ENCODE measurements around the gene RSKR.
"Not testable (repeated sequence)": the region's sequence is repeated elsewhere in the genome, so short reads cannot be mapped to it uniquely, and the experiment has no call there.

Gene RSKR

DNA sequence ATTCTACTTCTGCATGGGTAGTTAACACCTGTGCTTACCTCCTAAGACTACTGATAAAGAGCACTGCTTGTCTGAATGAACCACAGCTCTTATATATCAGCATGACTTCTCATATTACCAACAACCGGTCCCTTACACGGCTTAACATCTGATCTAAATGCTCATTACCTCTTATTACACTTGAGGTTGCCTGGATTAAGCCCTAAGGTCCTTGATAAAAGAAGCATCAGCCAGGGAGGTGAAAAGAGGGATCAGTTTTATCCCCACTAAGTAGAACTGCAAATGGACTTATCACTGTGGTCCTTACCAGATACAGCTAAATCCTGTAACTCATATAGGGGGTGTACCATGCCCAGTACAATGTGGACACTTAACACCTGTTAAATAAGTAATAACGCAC, 8.2 kb upstream of the RSKR start:
- DNase-seq (ENCODE audit: low read depth) = no peak

DNA sequence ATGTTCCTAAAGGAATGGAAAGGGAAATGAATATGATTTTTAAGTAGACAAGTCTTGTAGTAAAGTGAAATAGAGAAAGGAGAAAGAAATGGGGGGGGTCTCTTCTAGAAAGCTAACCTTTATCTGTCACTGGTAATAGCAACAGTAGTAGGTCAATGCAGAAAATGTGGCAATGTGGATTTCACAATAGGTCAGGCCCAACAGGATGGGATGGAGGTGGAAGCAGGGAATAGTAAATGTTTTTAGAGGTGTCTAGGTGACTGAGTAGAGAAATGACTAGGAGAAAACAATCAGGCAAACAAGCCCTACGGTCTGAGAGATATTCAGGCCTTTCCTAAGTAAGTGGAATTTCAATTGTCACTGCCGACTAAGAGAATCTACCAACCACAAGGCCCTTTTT, 6.0 kb upstream of the RSKR start:
- no peak for DNase-seq (ENCODE audit: low read depth)

DNA sequence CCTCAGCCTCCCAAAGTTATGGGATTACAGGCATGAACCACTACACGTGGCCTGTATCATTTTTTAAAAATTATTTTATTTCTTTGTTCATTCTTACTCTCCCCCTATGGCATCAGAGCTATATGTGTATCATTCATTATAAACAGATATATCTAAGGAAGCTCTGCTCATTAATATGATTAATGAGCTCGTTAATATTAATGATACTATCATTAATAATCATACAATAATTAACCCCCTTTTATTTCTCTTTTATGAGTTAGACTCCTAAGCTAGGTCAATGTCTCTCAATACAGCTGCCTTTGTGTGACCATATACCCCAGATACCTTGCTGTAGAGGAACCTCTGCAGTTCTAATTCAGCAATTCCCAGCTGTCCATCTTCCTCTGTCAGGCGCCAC, 4.5 kb upstream of the RSKR start:
- DNase-seq (ENCODE audit: low read depth) = no peak

DNA sequence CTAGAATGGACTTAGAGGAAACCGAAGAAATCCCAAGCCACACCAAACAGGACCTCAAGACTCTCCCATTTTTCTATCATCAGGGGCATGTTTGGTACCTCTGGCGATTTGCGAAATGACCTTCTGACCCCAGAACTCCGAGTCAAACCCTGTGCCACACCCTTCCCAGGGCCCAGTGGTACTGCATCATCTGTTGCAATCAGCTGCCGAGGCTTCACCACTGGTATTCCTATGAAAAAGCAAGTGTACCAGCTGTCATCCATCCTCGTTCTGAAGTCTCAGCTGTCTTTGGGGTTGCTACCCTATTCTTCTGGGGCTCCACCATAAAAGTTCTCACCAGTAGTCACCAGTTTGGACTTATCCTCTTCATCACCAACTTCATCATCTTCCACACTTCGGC, 2.3 kb upstream of the RSKR start:
- no peak for DNase-seq (ENCODE audit: low read depth)

DNA sequence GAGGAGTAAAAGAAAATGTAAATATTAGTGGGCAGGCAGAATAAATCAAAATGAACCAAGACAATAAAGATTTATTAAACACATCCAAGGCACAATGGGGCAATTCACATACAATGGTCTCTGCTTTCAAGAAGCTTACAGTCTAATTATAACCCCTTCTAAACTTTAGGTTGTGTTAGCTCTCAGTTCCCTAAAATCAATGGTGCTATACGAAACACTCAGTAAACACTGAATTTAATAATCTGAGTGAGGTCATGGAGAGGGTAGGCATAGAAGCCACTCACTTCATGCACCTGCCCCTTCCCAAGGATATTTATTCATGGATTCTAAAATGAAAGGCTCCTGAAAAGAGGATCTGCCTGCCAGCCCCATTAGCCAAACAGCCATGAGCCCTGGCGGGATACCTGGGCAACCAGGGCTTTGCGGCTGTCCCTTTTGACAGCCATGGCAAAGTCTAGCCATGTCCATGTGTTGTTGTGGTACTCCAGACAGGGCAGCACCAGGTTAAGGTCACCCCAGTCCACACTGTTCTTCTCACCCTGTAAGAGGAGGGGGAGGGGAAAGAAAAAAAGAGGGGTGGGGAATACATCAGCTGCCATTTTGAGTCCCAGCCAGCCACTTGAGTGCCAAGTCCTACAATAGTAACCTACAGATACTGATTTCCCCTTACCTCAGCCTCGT, 1.4 kb upstream of the RSKR start:
- no peak for DNase-seq (ENCODE audit: low read depth)

DNA sequence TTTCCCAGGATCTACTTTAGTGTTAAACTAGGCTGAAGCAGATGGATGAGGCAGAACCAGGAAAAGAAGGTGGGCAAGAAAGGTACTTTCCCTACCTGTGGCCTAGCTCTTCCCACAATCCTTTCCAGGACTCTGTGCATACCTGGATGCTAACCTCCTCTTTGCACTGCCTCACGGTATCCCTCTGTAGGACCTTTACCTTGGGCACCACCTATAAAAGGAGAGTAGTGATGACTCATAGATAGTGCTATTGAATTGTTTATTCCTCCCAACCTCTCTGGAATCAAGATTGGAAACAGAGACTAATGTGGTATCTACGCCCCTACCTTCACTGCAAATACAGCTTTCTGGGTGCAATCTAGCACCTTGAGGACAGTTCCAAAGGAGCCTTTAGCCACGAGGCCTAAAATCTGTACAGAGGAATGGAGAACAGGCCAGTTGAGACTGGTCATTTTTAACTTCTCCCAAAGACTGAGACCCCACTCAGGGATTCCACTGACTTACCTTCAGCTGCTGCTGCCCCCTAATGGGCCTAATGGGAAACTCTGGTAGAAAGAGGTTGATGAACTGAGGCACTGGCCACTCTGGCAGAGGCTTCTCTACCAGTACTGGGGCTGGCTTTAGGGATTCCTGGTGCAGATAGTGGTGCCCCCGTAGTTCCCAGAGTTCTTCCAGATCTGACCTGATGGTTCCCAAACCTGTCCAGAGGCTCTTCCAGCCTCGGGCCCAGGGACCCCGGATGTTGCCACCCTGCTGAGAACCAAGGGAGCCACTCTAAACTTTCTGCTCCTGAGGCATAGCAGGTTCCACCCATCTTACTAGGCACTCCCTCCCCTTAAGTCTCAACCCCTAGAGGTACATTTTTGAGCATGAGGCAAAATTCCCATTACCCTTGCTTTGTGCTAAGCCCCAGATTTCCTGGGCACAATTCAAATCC, 781 bp downstream of the RSKR start:
- DNase-seq (ENCODE audit: low read depth) = peak; percentile 20

DNA sequence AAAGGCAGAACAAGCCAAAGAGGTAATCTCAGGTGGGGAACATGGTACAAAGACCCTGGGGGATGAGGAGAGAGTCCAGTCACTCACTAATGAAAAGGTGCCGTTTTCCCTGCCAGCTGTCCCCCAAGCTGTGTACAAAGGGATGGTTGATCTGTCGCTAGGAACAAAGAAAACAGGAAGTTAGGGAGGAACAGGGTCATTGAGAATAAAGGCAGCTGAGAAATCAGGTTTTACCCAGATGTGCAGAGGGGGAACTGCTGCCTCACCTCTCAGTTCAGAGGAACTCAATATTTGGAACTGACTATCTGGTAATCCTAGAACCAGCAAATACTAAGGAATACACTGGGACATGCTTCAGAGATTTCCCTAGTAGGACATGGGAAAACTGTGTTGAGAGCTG, 1.5 kb downstream of the RSKR start:
- no peak for DNase-seq (ENCODE audit: low read depth)

DNA sequence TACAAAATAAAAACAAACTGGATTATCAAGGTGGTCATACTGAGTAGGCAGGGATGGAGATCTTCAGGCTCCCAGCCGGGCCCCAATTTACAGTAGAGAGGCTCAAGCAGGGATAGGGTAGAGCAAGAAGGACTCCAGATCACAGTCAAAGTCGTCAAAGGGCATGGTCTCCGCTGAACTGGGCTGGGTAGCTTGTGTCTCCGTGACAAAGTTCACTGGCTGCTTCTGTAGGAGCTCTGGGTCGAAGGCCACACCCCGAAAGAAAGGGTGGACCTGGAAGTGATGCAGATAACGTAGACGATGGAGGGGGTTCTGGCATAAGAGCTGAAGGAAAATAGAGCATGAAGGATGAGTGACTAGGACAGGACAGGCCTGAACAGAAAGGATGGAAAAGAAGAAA, 3.6 kb downstream of the RSKR start:
- DNase-seq (ENCODE audit: low read depth) = no peak

DNA sequence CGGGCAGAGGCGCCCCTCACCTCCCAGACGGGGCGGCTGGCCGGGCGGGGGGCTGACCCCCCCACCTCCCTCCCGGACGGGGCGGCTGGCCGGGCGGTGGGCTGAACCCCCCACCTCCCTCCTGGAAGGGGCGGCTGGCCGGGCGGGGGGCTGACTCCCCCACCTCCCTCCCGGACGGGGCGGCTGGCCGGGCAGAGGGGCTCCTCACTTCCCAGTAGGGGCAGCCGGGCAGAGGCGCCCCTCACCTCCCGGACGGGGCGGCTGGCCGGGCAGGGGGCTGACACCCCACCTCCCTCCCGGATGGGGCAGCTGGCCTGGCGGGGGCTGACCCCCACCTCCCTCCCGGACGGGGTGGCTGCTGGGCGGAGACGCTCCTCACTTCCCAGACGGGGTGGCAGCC, 10.0 kb downstream of the RSKR start:
- DNase-seq (ENCODE audit: low read depth) = not testable (repeated sequence)

DNA sequence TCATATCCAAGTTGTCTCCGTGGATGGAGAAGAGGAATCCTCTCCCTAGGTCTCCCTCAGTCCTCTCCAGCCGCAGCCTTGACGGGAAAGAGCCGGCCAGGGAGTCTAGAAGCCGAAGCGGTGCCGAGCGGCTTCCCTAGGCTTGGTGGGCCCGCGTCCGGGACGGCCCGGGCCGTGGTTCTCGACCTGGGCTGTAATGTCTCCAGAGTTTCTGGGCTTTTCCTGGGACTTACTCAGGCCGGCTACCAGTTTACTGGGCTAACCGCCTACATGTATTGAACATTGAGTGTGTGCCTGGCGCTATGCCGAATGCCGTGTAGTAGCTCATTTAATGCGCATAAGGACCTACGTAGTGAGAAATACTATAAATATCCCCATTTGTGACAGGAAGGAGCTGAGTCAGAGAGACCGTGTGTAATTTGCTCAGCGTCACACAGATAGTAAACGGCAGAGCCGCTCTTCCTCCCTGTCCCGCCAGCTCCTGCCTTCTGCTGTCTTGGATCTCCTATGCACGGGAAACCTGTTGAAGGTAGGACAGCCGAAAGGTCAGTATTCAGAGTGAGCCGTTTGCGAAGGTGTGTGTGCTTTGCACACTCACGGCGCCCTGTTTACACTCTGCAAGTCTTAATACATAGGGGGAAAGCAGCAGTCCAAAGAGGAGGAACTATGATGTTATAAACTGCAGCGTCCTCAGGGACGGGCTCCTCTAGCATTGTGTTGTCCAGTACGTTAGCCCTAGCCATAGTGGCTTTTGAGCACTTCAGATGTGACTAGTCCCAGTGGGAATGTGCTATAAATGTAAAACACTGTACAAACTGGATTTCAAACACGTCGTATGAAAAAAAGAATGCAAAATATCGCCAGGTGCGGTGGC, 14.4 kb downstream of the RSKR start:
- DNase-seq (ENCODE audit: low read depth) = peak; percentile 24

DNA sequence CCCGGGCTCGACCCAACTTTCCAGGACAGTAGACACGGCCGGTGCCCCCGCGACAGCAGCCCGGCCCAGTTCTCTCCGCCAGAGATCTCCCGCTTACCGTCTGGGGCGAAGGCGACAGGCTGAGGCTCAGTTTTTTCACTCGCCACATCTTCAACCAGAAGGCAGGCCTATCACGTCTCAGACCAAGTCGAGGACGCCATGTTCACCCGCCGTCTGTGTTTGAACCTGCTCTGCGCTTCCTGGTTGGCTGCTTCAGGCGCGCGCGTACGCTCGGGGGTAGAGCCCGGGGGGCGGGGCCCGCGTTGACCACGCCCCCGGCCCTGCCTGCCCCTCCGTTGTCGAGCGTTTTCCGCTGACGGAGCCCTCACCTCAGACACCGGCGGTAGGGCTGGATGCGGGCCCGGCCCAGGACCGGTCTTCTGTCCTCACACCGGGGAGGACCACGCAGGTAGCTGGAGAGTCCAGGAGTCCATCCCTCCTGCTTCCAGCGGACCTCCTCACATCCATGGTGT, 15.1 kb downstream of the RSKR start, which contains the start of gene SPAG5:
TSS of gene SPAG5 (minus strand) at position 227 of the 512 bp plus-strand sequence. CDS start at position 148, 79 bp downstream.
- peak; percentile 92 for DNase-seq (ENCODE audit: low read depth)

DNA sequence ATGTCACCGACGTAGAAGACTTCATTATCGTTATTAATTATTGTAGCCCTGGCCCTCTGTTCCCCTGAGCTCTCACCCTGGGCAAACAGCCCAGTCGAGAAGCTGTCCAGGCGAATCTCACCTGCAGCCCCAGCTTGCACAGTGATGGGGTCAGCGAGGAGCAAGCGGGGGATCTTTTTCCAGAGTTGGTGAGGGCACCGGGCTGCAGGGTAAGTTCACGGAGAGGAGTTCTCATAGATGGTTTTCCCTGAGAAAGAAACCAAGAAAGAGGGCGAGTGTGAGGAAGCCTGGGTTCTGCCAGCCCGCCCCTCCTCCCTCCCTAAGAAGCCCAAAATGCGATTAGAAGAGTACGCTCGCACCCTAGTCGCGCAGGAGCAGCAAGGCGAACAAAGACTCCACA, 15.6 kb downstream of the RSKR start:
- no peak for DNase-seq (ENCODE audit: low read depth)

DNA sequence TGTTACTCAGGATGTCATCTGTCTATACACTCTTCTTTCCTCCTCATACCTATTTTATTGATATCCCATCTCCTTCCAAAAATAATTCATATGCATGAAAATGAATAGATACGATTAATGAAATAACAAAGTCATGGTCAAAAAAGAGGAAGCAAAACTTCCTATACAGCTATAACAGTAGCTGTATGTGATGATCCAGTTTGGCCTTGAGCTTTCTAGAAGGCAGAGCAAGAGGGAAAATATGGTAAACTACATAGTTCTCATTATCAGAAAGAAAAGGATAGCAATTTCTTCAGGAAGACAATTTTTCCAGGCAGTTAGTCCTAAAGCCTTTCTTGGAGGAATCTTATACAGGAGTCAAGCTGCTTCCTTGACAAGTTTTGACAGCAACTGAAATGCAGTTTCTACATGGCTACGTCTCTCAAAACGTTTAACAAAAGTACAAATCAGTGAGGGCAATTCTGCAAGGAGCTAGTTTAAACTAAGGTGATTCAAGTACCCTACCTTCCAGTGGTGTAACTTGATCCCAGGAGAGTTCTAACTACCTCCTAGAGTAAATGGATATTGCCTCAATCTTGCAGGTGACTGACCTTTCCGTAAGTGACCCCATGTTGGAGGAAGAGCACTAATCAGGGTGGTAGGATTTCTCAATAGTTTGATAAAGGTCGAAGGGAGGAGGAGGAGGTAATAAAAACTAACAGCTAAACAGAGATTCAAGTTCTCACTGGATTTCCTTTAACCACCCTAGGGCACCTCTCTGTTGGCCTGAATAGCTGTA, 16.2 kb downstream of the RSKR start:
- no peak for DNase-seq (ENCODE audit: low read depth)

DNA sequence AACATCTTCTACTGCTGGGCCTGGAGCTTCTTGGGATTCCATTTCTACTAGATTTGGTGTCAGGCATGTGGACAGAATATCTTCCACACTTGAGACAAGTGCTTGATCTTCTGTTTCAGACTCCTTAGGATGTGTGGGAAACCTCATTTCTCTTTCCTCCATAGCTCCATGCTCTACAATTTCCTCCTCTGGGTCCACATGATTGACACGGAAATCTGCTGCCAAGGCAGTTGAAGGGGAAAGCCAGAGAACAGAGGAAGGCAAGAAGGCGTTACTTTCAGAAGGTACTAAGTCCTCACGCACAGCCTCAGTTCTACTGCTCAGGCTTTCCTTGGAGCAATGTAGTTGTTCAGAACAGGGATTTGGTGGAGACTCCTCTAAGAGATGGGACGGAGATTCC, 21.7 kb downstream of the RSKR start:
- no peak for DNase-seq (ENCODE audit: low read depth)

DNA sequence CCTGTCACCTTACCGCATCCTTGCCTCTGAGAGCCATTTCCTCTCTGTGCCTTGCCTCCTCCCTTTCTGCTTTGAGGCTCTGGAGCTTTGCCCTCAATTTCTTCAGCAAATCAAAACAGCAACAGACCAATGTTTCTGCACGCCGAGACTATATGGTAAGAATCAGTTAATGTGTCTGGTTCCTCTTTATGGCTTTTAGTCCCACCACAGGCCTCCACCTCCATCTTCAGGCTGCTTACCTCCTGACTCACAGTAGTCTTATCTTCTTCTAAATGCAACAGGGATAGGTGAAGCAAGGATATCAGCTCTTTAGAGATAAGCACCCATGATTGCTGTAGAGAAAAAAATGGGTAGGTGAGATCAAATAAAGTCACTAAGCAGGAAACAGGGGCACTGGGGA, 28.1 kb downstream of the RSKR start:
- no peak for DNase-seq (ENCODE audit: low read depth)

DNA sequence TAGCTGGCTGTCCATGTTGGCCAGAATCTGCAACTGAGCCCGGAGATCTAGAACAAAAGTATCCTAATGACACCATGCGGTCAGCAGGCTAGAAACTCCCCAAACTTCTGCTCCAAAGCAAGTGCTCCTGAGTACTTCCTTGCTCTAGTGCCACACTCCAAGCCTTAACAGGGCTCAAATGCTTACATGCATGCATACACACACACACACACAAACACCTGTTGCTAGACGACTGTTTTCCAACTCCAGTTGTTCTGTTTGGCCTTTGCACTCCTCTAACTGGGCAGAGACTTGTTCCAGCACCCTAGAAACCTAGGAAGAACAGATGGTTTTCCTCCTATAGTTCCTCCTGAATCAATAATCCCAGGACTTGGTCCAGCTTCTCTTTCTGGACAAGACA, 29.6 kb downstream of the RSKR start:
- DNase-seq (ENCODE audit: low read depth) = no peak

DNA sequence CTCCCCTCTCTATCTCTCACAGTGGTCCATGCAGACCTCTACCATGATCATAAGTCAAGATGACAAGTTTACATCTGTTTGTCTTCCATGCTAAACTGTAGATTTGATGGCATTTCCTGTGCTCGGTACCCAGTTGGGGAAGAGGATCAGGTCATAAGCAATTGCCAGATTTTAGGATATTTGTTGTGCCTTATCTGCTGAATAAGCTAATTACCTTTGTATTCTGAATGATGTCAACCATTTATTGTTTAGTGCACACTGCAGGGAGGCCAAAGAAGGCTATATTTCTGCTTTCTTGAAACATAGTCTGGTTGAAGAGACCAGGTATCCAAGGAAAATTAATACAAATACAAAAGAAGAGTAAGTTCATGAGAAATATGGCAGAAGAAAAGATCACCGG, 31.5 kb downstream of the RSKR start:
- DNase-seq (ENCODE audit: low read depth) = no peak

DNA sequence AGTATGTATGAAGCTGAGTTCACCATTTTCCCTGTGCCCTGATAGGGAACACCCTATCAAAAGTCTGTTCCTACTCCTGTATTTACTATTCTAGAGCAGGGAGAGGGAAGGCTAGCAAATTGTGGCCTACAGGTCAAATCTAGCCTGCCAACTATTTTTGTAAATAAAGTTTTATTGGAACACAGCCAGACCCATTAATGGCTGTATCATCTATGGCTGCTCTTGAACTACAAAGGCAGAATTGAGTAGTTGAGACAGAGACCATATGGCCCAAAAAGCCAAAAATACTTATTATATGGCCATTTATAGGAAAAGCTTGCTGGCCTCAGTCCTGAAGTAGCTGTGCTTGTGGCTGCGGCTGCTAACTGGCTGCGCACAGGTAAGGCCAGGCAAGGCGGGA, 33.0 kb downstream of the RSKR start:
- no peak for DNase-seq (ENCODE audit: low read depth)

DNA sequence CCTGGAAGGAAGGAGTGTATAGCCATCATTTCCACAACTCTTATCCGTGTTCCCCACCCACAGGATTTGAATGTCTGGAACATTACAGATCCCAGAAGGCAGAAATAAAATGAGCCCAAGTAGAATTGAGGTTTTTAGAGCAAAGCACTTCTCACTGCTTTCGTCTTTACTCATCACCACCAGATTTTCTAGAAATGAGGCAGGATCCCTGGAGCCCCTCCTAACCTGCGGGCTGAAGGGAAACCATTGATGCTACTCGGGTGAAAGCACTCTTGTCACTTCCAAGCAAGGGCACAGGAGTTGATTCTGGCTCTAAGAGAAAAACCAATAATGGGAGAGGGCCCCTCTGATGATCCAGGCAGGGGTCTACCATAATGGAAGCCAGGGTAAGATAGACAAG, 34.5 kb downstream of the RSKR start:
- DNase-seq (ENCODE audit: low read depth) = no peak

DNA sequence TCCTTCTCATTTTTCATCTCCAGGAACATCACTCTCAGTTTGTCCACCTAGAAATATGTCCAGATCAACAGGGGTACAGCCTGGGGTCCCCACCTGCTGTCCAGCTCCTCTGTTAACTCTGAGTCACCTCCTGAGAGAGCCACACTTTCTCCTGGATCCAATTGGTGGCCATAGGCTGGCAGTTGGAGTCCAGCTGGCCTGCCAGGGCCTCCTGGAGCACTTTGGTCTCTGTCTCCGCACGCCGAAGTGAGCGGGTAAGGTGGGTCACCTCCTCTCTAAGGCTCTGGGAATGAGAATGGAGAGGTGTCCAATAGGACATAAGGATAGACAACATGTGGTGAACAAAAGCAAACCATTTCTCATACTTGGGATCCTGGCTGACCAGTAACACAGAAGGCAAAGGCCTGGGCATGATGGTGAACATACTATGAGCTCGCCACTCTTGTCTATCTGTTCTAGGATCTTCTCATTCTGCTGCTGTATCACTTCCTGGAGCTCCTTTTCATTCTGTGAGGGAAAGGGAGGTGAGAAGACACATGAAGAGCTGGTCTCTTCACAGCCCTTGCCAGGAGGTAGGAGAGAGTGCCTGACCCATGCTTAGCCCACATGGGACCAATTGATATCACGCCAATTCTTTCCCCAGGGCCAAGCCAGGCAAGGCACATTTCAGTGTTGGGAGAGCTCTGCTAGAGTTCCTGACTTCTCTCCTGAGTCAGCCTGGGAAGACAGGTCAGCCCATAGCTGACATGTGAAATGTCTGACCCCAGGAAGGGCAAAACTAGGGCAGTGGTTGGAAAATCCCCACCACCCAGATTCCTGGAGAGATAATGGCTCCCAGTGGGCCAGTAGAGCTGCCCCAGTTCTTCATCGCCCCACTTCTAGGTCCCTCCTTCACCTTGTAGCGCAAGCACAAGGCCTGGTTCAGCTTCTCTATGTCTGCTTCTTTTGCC, 35.5 kb downstream of the RSKR start:
- no peak for DNase-seq (ENCODE audit: low read depth)

All from activated gamma-delta T cell treated with anti-CD3 and anti-CD28 coated beads, Interleukin-2, amount 50 U/mL, for 16 hours (primary cell).